NT2/D1 (cell line): ENCODE data around the gene ZNF385C.

Experiments
- SUZ12 ChIP-seq: IDR thresholded peaks from 2 replicates; pipeline ENCODE4 v1.6.1; 2011; ENCODE audit not compliant: insufficient read length, insufficient read depth; ENCODE audit errors: extremely low read depth
- ZNF274 ChIP-seq: IDR thresholded peaks from 2 replicates; pipeline ENCODE4 v1.6.1; 2011; ENCODE audit warnings: mild to moderate bottlenecking, low read depth, low read length

DNA sequence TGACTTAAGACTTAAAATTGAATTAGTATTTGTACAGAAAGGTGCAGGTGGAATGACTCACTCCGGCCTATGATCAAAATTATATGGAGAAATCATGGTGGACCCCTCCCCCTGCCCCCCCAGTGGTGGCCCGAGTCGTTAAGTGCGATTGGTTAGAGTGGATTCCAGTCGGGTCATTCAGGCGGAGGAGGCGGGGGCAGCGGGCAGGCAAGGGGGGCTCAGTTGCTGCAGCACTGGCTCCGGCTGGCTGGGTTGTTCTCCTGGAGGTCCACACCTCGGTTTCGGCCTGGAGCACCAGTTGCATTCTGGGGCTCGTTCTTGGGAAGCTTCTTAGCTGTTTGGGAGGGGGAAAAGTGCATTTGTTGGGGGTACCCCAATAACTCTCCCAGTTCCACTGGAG, 27.3 kb upstream of the ZNF385C start:
- no peak for TF ChIP-seq SUZ12
- TF ChIP-seq ZNF274: no peak
